Hematopoietic multipotent progenitor cell treated with erythropoietin and hydrocortisone succinate and interleukin-3 and kit ligand, for 8 days (in vitro differentiated cells): ENCODE data around the gene ACVRL1.

ENCODE experiments used
- DNase-seq: peaks from one replicate; pipeline ENCODE4 v3.0.0-alpha.2; 2015

Gene ACVRL1

DNA sequence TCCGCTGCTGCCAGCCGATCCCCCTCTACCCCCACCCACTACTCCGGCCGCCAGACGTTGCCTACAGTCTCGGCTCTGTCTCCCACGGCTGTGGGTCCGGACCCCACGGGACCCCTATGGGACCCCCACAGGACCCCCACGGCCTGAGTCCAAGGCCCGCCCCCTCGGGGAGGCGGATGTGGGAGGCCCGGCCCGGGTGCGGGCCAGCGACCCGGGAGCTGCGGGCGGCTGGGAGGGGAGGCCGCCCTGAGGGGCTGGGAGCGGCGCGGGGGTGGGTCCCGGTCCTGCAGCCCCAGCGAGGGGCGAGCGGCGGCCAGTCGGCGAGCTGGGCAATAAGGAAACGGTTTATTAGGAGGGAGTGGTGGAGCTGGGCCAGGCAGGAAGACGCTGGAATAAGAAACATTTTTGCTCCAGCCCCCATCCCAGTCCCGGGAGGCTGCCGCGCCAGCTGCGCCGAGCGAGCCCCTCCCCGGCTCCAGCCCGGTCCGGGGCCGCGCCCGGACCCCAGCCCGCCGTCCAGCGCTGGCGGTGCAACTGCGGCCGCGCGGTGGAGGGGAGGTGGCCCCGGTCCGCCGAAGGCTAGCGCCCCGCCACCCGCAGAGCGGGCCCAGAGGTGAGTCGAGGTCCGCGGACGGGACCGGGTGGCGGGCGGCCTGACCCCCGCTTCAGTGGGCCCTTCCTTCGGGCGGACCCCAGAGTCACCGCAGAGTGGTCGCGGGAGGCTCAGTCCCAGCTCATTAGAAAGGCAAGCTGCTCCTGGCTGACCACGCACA lies at the start of gene ACVRL1:
Gene ACVRL1 (plus strand): TSS at position 422 of the 773 bp plus-strand sequence. CDS start 4,971 bp downstream, outside the sequence.
- no peak for DNase-seq

- no peak for DNase-seq
Observed at GRCh38 chr12:51860986-51861385, 46.3 kb upstream of the ACVRL1 start.

DNA sequence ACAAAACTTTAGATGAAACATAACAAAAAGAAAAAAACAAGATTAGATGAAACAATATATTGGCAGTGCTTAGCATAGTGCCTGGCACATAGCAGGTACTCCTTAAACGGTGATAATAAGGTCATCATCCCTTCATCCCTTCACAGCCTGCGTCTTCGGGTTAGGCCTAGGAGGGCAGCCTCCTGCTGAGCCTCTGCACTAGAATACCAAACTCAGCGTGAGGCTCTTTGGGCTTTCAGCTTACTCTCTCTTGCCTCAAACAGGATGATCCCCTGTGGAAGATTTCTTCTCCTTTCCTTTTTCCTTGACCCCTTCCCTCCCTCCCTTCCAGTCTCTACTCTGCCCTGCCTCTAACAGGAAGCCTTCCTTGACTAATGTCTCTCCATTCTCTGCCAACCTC lies 44.4 kb upstream of the ACVRL1 start:
- DNase-seq, result no peak

DNA sequence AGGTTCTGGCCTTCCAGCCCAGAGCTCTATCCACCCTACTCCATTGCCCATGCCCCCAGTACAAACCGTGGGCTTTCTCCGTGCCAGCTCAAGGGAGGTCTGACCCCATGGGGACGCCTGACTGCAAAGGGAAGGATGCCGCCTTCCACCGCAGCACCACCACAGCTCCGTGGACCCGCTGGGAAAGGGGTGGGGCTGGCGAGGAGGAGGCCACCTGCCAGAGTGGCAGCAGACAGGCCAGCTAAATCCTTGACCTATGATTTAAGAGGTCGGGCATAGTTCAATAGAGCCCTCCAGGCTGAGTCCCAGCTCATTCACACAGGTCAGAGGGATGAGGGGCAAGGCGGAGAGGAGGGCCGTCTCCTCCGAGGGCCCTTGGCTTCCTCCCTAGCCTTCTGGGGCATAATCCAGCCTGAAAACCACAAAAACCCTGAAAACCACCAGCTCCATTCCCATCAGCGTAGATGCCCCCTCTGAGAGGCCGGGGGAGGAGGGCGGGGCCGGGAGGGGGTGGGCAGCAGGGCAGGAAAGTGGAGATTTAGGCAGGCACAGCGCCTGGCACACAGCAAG lies 43.9 kb upstream of the ACVRL1 start:
- no peak for DNase-seq

DNA sequence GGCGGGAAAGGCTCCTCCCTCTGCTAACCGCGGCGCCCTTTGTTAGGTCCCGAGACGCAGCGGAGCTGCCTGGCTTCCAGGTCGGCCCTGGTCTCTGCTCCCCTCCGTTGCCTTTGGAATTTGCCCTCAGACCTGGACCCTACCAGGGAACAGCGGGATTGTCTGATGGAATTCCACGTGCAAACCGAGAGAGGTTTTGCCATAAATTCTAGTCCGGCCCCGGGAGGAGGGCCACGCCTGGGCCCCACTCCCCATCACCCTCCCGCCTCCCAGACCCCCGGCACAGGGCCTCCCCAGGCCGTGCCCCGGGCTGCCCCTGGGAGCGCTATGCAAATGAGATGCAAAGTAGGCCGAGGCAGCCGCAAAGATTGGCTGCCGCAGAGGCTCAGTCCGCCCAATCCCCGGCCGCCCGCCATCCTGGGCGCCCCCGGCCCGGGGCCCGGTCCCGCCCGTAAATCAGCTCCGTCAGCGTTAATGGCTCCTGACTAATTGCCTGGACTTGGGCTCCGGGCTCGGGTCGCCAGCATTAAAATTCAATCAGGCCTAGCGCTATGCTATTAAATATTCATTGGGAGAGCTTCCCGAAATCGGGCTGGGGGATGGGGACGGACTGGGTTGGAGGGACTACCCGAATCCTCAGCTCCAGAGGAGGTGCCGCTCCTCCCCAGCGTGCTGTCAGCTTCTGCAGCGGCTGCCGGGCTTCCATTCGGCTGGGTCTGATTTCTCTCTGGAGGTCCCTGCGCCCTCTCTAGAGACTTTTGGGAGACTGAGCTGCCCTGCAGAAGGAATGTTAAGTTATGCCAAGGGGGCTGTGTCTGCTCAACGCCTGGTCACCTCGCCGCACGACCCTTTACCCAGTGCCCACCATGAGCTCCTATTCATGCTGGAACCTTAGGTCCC lies 43.1 kb upstream of the ACVRL1 start:
- DNase-seq, result no peak

- no peak for DNase-seq
Observed at GRCh38 chr12:51864833-51865670, 42.3 kb upstream of the ACVRL1 start.

DNA sequence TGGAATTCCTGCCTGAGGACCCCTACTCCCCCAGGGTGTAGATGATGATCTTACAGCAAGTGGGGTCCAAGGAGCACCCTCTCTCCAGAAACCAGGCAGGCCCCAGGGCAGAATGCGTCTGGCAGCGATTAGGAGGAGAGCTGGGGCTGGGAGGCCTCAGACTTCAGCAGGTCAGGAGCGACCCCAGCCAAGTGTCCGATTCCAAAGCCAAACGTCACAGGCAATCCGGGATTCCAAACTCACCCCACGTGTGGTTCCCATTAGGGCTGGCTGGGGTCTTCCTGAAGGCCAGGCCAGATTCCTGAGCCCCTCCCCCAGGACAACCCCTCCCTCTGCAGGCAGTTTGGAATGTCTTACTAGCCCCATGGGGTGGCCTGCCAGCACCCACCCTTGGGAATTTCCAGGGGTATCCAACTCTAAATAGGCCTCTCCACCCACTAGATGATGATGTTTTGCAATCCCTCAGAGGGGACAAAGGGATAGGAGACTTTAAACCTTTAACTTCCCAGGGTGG lies 41.5 kb upstream of the ACVRL1 start:
- DNase-seq, result no peak

- no peak for DNase-seq
Observed at GRCh38 chr12:51866324-51866723, 41.0 kb upstream of the ACVRL1 start.

GRCh38 chr12:51866762-51867161 lies 40.5 kb upstream of the ACVRL1 start:
- DNase-seq, result no peak

DNA sequence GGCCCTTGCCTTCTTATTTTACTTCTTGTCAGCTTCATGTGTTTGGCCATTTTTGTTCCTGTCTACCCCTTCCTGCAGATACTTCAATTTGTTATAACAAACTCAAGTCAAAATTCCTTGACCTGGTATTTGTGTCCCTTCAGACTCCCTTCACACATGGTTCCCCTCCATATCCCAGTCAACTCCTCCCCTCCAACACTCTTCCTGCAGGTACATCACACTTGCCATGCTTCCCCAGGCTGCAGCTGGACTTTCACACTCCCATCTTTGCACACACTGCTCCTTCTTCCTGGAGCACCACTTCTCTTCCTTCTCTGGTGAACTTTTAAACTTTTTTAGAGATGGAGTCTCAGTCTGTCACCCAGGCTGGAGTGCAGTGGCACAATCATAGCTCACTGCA lies 39.9 kb upstream of the ACVRL1 start:
- no peak for DNase-seq

- no peak for DNase-seq
Observed at GRCh38 chr12:51867796-51868428, 39.4 kb upstream of the ACVRL1 start.

- no peak for DNase-seq
Observed at GRCh38 chr12:51868821-51869495, 38.3 kb upstream of the ACVRL1 start.

GRCh38 chr12:51869496-51869865 lies 37.8 kb upstream of the ACVRL1 start:
- no peak for DNase-seq

GRCh38 chr12:51869931-51870330 lies 37.4 kb upstream of the ACVRL1 start:
- no peak for DNase-seq

- DNase-seq, result no peak
Observed at GRCh38 chr12:51870504-51870903, 36.8 kb upstream of the ACVRL1 start.

GRCh38 chr12:51871126-51871525 lies 36.2 kb upstream of the ACVRL1 start:
- no peak for DNase-seq

GRCh38 chr12:51871918-51872688 lies 35.2 kb upstream of the ACVRL1 start:
- no peak for DNase-seq

GRCh38 chr12:51872689-51872981 lies 34.7 kb upstream of the ACVRL1 start:
- no peak for DNase-seq

DNA sequence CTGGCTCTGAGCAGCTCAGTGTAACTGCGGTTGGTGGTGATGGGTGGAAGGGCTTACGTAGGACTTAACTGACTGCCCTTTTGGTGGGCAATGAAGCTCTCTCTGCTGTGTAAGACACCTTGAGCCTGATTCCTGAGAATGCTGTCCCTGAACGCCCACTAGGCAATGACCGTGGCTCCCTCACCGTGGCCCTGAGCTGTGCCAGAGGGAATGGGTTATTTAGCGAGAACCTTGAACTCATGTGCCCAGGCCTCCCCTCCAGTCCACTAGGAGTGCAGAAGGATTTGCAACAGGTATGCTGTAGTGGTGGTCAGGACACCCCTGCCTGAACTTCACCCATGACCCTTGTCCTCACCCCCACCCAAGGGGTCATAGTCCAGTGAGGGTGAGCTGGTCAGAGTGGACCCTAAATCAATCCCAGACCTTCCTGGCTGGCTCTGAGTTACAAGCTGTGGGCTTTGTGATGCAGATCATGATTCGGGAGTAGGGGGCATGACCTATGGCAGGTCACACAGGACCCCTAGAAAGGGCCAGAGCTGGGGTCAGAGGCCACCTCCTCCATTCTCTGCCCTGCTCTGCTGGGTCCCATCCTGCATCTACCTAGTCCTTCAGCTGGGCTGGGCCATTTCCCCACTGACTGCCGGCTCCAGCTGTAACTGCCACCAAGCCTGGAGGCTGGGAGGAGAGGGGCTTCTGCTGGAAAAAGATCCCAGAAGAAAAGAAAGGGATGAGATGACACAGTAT lies 33.9 kb upstream of the ACVRL1 start:
- DNase-seq, result no peak

DNA sequence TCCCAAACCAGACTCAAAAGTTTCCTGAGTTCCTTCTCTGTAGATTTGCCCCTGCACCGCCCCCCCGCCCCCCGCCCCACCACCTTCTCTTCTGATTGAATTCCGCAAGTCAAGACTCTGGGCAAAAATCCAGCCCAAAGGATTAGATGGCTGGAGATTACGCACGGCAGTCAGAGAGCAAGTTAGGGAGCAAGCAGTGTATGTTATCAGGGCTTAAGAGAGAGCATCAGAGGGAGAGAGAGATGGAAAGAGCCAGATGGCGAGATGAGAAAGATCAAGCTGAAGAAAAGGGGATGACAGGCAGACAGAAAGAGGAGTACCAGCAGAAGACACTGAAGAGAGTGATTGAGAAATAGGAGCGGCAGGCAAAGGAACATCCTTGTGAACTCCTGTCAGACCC lies 33.3 kb upstream of the ACVRL1 start:
- DNase-seq, result no peak
